Measurements from ENCODE around the gene GRK2.
A peak's percentile ranks its signal among the peaks of the same experiment; 100 is the strongest.
"Not testable (repeated sequence)": the region's sequence is repeated elsewhere in the genome, so short reads cannot be mapped to it uniquely, and the experiment has no call there.

Gene GRK2

GRCh38 chr11:67312187-67313021 is 46.1 kb downstream of the GRK2 start:
- peak; percentile 33 for DNase-seq (ENCODE audit: low spot score)

GRCh38 chr11:67313125-67313890 is 47.0 kb downstream of the GRK2 start:
- DNase-seq (ENCODE audit: low spot score) = no peak

- DNase-seq (ENCODE audit: low spot score) = no peak
These were observed 47.9 kb downstream of the GRK2 start for GRCh38 chr11:67314218-67314617.

GRCh38 chr11:67315325-67315909 is 49.1 kb downstream of the GRK2 start:
- no peak for DNase-seq (ENCODE audit: low spot score)

GRCh38 chr11:67316882-67317204 is 50.6 kb downstream of the GRK2 start:
- DNase-seq (ENCODE audit: low spot score) = no peak

GRCh38 chr11:67317205-67317887 is 51.1 kb downstream of the GRK2 start:
- peak; percentile 92 for DNase-seq (ENCODE audit: low spot score)

GRCh38 chr11:67317888-67318555 is 51.7 kb downstream of the GRK2 start:
- no peak for DNase-seq (ENCODE audit: low spot score)

- DNase-seq (ENCODE audit: low spot score) = not testable (repeated sequence)
These were observed 52.6 kb downstream of the GRK2 start for GRCh38 chr11:67318876-67319275.

GRCh38 chr11:67320011-67320410 is 53.7 kb downstream of the GRK2 start:
- no peak for DNase-seq (ENCODE audit: low spot score)

- no peak for DNase-seq (ENCODE audit: low spot score)
These were observed 54.4 kb downstream of the GRK2 start for GRCh38 chr11:67320691-67321090.

- no peak for DNase-seq (ENCODE audit: low spot score)
These were observed 55.1 kb downstream of the GRK2 start for GRCh38 chr11:67321313-67321871.

GRCh38 chr11:67322049-67322448 is 55.8 kb downstream of the GRK2 start:
- DNase-seq (ENCODE audit: low spot score) = no peak

- DNase-seq (ENCODE audit: low spot score) = no peak
These were observed 57.3 kb downstream of the GRK2 start for GRCh38 chr11:67323526-67323925.

- no peak for DNase-seq (ENCODE audit: low spot score)
These were observed 65.9 kb downstream of the GRK2 start for GRCh38 chr11:67332081-67332691.
